ENCODE data around the gene POC1B.

The POC1B gene

DNA sequence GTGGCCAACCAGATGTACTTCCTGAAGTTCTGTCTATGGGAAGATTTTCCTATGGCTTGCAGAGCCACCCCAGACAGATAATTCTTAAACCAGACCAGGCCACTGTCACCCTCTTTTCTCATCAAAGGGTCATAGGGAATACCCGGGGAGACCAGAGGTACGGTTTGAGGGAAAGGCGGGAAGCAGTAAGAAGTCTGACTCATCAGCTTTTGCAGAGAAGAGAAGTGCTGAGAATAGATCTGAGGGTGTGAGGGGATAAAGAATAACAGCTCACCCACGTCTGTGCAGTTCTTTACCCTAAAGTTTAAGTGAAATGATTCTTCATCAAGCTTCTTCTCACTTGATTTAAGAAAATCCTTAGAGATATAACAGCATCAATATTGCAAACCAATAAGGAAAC, 21.3 kb upstream of the POC1B start:
- TF ChIP-seq, protein P1, sequence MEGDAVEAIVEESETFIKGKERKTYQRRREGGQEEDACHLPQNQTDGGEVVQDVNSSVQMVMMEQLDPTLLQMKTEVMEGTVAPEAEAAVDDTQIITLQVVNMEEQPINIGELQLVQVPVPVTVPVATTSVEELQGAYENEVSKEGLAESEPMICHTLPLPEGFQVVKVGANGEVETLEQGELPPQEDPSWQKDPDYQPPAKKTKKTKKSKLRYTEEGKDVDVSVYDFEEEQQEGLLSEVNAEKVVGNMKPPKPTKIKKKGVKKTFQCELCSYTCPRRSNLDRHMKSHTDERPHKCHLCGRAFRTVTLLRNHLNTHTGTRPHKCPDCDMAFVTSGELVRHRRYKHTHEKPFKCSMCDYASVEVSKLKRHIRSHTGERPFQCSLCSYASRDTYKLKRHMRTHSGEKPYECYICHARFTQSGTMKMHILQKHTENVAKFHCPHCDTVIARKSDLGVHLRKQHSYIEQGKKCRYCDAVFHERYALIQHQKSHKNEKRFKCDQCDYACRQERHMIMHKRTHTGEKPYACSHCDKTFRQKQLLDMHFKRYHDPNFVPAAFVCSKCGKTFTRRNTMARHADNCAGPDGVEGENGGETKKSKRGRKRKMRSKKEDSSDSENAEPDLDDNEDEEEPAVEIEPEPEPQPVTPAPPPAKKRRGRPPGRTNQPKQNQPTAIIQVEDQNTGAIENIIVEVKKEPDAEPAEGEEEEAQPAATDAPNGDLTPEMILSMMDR (conservative IDR thresholded peaks at IDR 0.05; ENCODE audit: low read depth, low read length) = no peak
- DNase-seq (ENCODE audit: low read depth) = no peak
- H3K4me3 ChIP-seq (ENCODE audit: low read length) = no peak overlapping the region

DNA sequence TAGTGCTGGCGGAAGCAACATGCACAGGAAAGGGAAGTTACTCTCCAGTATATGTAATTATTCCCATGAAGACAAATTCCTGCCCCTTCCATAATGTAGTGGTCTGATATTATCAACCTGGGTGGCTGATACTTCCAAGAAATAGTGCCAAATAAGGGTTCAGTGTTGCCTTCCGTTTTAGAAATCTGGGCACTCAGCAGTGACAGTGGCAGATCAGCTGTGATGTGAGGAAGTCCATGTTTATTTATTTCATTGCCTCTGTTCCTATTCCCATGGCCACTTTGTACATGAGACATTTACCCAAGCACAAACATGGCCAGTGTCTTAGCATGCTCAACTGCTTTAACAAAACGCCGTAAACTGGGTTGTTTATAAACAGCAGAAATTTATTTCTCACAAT, 20.3 kb upstream of the POC1B start:
- no peak for DNase-seq (ENCODE audit: low read depth)
- TF ChIP-seq, protein P1 (conservative IDR thresholded peaks at IDR 0.05; ENCODE audit: low read depth, low read length) = no peak
- no peak overlapping the region for H3K4me3 ChIP-seq (ENCODE audit: low read length)

DNA sequence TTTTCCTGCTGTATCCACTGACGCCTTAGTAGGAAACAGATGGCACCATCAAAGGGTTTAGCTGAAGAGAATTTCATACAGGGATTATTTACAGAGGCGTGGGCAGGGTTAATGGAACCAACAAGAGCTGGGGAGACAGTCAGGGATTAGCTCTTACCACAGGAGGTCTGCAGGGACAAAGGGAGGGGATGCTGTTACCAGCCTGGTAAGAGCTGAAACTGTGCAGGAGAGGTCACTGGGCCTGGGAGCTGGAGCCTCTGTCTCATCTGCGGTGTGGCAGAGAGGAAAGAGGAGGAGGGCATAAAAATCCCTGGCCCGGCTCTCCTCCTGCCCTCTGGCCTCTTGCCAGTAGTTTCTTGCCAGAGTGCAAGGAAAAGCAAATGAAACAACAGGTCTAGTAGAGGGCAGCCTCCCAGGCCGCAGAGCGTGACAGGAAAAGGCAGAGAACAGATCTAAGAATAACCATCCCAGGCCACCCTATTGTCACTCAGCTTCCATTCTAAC, 18.9 kb upstream of the POC1B start:
- peak; percentile 84 for DNase-seq (ENCODE audit: low read depth)
- H3K4me3 ChIP-seq (ENCODE audit: low read length) = no peak overlapping the region
- TF ChIP-seq, protein P1 (conservative IDR thresholded peaks at IDR 0.05; ENCODE audit: low read depth, low read length) = no peak

DNA sequence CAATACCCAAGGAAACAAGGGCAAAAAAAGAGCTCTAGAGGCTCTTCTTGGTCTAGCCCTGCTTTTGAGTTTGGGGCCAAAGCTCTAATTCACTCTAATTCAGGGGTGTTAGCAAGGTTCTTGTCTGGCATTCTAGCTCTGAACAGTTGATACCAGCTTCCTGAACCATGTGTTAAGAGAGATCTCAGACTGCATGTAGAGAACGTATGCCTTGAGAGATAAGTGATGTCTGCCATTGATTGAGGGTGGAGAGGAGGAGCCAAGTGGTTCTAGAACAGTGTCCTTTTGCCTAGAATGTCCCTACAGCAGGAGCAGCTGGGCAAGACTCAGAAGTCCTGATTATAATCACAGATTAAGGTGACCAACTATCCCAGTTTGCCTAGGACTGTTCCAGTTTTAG, 18.2 kb upstream of the POC1B start:
- DNase-seq (ENCODE audit: low read depth) = no peak
- TF ChIP-seq, protein P1 (conservative IDR thresholded peaks at IDR 0.05; ENCODE audit: low read depth, low read length) = no peak

DNA sequence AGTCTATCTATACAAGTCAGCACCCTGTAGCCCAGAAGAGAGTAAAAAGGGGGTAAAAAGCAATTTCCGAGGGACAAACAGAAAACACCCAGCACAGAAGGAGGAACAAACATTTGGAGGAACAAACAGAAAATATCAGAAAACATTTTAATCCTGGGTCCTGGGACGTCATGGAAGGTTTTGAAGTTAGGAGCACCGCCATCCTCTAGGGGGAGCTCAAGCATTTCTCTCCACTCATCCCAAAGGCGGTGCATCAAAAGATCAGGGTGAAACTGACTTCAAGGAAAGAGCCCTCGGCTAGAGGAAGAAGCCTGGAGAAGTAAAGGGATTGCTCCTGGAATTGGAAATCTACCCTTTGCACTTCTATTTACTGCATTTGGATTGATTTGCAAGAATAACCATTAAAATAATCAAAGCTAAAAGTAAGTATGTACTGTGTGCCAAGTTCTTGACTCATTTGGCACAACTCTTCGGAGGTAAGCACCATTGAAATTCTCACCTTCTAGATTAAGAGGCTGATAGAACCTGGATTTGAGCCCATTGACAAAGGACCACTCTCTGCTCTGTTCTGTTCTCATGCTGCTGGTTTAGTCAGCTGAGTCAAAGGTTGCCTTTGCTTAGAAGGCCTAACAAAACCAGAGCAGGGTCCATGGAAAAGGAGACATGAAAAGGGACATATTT, 17.2 kb upstream of the POC1B start:
- H3K4me3 ChIP-seq (ENCODE audit: low read length) = no peak overlapping the region
- DNase-seq (ENCODE audit: low read depth) = peak; percentile 61
- TF ChIP-seq, protein P1 (conservative IDR thresholded peaks at IDR 0.05; ENCODE audit: low read depth, low read length) = peak; percentile 91

More for the DNA sequence above, 18.2 kb upstream of the POC1B start:
- no peak overlapping the region for H3K4me3 ChIP-seq (ENCODE audit: low read length)

DNA sequence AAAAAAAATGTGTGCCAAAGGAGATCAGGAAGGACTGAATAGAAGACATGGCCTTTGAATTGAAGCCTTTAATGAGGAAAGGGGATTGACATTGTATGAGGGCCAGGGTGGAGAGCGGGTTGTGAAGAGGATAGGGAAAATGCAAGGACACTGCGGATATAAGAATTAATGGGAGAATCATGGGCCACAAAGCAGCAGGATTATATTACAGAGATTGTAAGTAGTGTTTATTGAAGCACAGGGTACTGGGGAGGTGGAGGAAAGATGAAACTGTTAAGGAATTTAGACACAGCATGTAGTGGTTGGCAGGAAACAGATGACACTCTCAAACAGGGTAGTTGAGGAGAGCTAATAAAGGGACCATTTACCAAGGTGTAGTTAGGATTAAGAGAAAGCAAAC, 16.4 kb upstream of the POC1B start:
- DNase-seq (ENCODE audit: low read depth) = no peak
- no peak overlapping the region for H3K4me3 ChIP-seq (ENCODE audit: low read length)
- TF ChIP-seq, protein P1 (conservative IDR thresholded peaks at IDR 0.05; ENCODE audit: low read depth, low read length) = no peak

DNA sequence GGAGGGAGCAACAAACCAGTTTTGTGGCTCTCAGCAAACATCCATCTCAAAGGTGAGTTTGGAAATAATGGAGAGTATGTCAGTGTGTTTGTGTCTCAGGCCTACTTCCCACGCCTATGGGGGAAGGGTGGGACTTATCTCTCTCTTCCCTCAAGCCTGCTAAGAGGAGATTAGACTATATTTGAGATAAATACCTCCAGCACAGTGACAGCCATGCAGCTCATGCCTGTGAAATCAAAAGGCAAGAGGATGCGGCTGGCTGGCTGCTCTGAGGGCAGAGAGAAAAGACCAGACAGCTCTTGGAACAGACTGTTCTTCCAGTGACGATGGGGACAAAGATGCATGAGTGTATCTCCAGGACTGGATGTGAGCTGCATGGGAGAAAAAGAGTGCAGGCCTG, 14.7 kb upstream of the POC1B start:
- DNase-seq (ENCODE audit: low read depth) = no peak
- TF ChIP-seq, protein P1 (conservative IDR thresholded peaks at IDR 0.05; ENCODE audit: low read depth, low read length) = no peak
- H3K4me3 ChIP-seq (ENCODE audit: low read length) = no peak overlapping the region
